WTC11 (cell line): Measurements from ENCODE around the gene EXTL1. TPM values are rescaled to one million over a fixed set of nuclear protein-coding genes. Genes with fewer than 3 reads are reported as not detected.

Source experiments
- ATF1 ChIP-seq: sonication (generic); formaldehyde crosslinking; IDR thresholded peaks from 2 replicates; pipeline ENCODE4 v1.8.1; 2023; ENCODE audit warnings: mild to moderate bottlenecking, moderate library complexity, missing genetic modification reagents
- CTCF ChIP-seq: fragments of 200-600 bp; IDR thresholded peaks from 2 replicates; pipeline ENCODE4 v1.8.0; 2022; ENCODE audit warnings: antibody characterized with exemption
- ETV6 ChIP-seq: sonication (generic); formaldehyde crosslinking; IDR thresholded peaks from 2 replicates; pipeline ENCODE4 v1.8.1; 2022; ENCODE audit warnings: mild to moderate bottlenecking, missing genetic modification reagents
- GABPB1 ChIP-seq: sonication (generic); formaldehyde crosslinking; IDR thresholded peaks from 2 replicates; pipeline ENCODE4 v1.8.1; 2023; ENCODE audit warnings: mild to moderate bottlenecking, missing genetic modification reagents
- GTF2I ChIP-seq: fragments of 250-450 bp; sonication (Bioruptor Pico); conservative IDR thresholded peaks from 2 replicates; pipeline ENCODE4 v1.4.0; 2021; ENCODE audit warnings: mild to moderate bottlenecking
- JUN ChIP-seq: sonication (generic); formaldehyde crosslinking; IDR thresholded peaks from 2 replicates; pipeline ENCODE4 v1.8.0; 2023; ENCODE audit warnings: mild to moderate bottlenecking, missing genetic modification reagents
- MAX ChIP-seq: sonication (generic); formaldehyde crosslinking; IDR thresholded peaks from 2 replicates; pipeline ENCODE4 v1.8.0; 2022; ENCODE audit warnings: mild to moderate bottlenecking, missing genetic modification reagents
- MYBL2 ChIP-seq: sonication (generic); formaldehyde crosslinking; IDR thresholded peaks from 2 replicates; pipeline ENCODE4 v1.8.1; 2023; ENCODE audit warnings: mild to moderate bottlenecking, moderate library complexity, missing genetic modification reagents
- NFYB ChIP-seq: sonication (generic); formaldehyde crosslinking; conservative IDR thresholded peaks from 2 replicates; pipeline ENCODE4 v1.8.0; 2022; ENCODE audit warnings: low read depth, missing genetic modification reagents
- NR1H2 ChIP-seq: sonication (generic); formaldehyde crosslinking; IDR thresholded peaks from 2 replicates; pipeline ENCODE4 v1.9.0; 2021; ENCODE audit warnings: mild to moderate bottlenecking, moderate library complexity, missing genetic modification reagents
- NR2C2 ChIP-seq: sonication (generic); formaldehyde crosslinking; IDR thresholded peaks from 2 replicates; pipeline ENCODE4 v1.8.0; 2022; ENCODE audit warnings: mild to moderate bottlenecking, missing genetic modification reagents
- PRRX2 ChIP-seq: fragments of 250-450 bp; sonication (Bioruptor Pico); IDR thresholded peaks from 2 replicates; pipeline ENCODE4 v1.8.0; 2021; ENCODE audit warnings: mild to moderate bottlenecking
- RELA ChIP-seq: sonication (generic); formaldehyde crosslinking; IDR thresholded peaks from 2 replicates; pipeline ENCODE4 v1.8.1; 2022; ENCODE audit warnings: missing genetic modification reagents, mild to moderate bottlenecking, borderline replicate concordance
- RORB ChIP-seq: fragments of 250-450 bp; sonication (Bioruptor Pico); IDR thresholded peaks from 2 replicates; pipeline ENCODE4 v1.9.0; 2021; ENCODE audit warnings: mild to moderate bottlenecking
- SMAD4 ChIP-seq: sonication (generic); formaldehyde crosslinking; IDR thresholded peaks from 2 replicates; pipeline ENCODE4 v1.8.0; 2022; ENCODE audit warnings: mild to moderate bottlenecking, missing genetic modification reagents
- SOX15 ChIP-seq: fragments of 250-450 bp; sonication (Bioruptor Pico); IDR thresholded peaks from 2 replicates; pipeline ENCODE4 v1.9.0; 2021; ENCODE audit warnings: mild to moderate bottlenecking
- SP1 ChIP-seq: sonication (generic); formaldehyde crosslinking; conservative IDR thresholded peaks from 2 replicates; pipeline ENCODE4 v1.8.1; 2022; ENCODE audit warnings: missing genetic modification reagents
- TCF7 ChIP-seq: sonication (generic); formaldehyde crosslinking; IDR thresholded peaks from 2 replicates; pipeline ENCODE4 v1.8.0; 2022; ENCODE audit warnings: mild to moderate bottlenecking, low read depth, missing genetic modification reagents, moderate library complexity
- ZBTB21 ChIP-seq: sonication (generic); formaldehyde crosslinking; IDR thresholded peaks from 2 replicates; pipeline ENCODE4 v1.8.1; 2023; ENCODE audit warnings: mild to moderate bottlenecking, missing genetic modification reagents, borderline replicate concordance
- ZBTB43 ChIP-seq: sonication (generic); formaldehyde crosslinking; IDR thresholded peaks from 2 replicates; pipeline ENCODE4 v1.8.1; 2023; ENCODE audit warnings: mild to moderate bottlenecking, missing genetic modification reagents
- ZNF232 ChIP-seq: sonication (generic); formaldehyde crosslinking; IDR thresholded peaks from 2 replicates; pipeline ENCODE4 v1.8.0; 2022; ENCODE audit warnings: mild to moderate bottlenecking, missing genetic modification reagents
- ZNF396 ChIP-seq: fragments of 250-450 bp; sonication (Bioruptor Pico); IDR thresholded peaks from 2 replicates; pipeline ENCODE4 v1.8.0; 2021; ENCODE audit warnings: mild to moderate bottlenecking, moderate library complexity, borderline replicate concordance
- ZSCAN18 ChIP-seq: fragments of 250-450 bp; sonication (Bioruptor Pico); IDR thresholded peaks from 2 replicates; pipeline ENCODE4 v2.1.2; 2022; ENCODE audit warnings: mild to moderate bottlenecking, moderate library complexity
- total RNA-seq: library from RNA; stranded (reverse); gene quantifications from 3 replicates; pipeline ENCODE4 v1.2.3, GENCODE V29; 2021
- TF ChIP-seq, protein P1 (sequence below): sonication (generic); formaldehyde crosslinking; IDR thresholded peaks from 2 replicates; pipeline ENCODE4 v1.8.1; 2023; ENCODE audit warnings: mild to moderate bottlenecking, missing genetic modification reagents
- TF ChIP-seq, protein P2 (sequence below): fragments of 250-450 bp; sonication (Bioruptor Pico); IDR thresholded peaks from 2 replicates; pipeline ENCODE4 v1.9.0; 2021; ENCODE audit warnings: moderate library complexity, mild to moderate bottlenecking, inconsistent platforms, borderline replicate concordance
- TF ChIP-seq, protein P3 (sequence below): sonication (generic); formaldehyde crosslinking; IDR thresholded peaks from 2 replicates; pipeline ENCODE4 v1.8.1; 2022; ENCODE audit warnings: low read depth, mild to moderate bottlenecking, moderate library complexity, missing genetic modification reagents, borderline replicate concordance
- TF ChIP-seq, protein P4 (sequence below): sonication (generic); formaldehyde crosslinking; IDR thresholded peaks from 2 replicates; pipeline ENCODE4 v1.8.1; 2023; ENCODE audit warnings: mild to moderate bottlenecking, missing genetic modification reagents, borderline replicate concordance

Gene EXTL1
- total RNA-seq, 1 experiment from 2014 or later: 2.1 TPM

DNA sequence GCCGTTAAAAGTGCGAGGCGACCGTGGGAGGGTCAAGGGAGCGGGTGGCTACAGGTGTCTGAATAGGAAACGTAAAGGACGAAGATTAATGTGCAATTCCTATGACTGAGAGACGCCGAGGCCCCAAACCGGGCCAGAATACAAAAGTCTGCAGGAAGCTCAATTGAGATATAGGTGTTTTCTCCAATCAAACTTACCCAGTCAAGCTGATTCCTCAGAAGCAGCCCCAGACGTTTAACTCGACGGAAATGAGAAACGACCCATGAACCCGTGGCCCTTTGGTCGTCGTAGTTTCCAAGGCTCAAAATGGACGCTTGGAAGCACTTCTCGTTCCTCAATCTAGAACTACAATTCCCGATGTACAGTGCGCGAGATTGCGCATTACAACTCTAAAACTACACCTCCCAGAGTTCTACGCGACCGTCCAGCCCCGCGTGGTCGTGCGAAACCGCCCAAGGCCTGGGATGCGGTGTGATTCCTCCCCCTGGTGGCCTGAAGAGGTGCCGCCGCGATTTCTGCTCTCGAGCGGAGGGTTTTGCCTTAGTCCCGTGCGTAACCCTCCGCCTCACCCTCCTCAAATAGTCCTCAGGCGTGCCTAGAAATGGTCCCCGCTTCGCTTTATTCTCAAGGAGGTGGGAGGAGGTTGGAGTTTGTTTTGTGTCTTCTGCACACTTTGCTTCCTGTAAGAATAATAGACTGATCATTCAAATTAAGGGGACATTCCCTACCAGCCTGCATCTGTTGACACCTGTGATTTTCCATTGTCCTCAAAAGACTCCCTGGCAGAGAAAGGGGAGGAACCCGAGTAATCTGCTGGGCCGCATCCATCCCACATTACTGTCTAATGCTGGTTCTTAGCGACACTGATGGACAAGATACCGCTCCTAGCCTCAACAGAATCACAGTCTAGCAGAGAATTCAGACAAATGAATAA, 23.5 kb upstream of the EXTL1 start, which contains the start of gene PAFAH2 (continued):
- TF ChIP-seq, protein P1, sequence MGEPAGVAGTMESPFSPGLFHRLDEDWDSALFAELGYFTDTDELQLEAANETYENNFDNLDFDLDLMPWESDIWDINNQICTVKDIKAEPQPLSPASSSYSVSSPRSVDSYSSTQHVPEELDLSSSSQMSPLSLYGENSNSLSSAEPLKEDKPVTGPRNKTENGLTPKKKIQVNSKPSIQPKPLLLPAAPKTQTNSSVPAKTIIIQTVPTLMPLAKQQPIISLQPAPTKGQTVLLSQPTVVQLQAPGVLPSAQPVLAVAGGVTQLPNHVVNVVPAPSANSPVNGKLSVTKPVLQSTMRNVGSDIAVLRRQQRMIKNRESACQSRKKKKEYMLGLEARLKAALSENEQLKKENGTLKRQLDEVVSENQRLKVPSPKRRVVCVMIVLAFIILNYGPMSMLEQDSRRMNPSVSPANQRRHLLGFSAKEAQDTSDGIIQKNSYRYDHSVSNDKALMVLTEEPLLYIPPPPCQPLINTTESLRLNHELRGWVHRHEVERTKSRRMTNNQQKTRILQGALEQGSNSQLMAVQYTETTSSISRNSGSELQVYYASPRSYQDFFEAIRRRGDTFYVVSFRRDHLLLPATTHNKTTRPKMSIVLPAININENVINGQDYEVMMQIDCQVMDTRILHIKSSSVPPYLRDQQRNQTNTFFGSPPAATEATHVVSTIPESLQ (CRISPR knock-in tag): no peak
- TF ChIP-seq NR1H2 (no peak), SP1 (CRISPR knock-in tag) (peak; percentile 91), PRRX2 (0 out of 2 replicates have a peak, but pooled peaks have one; percentile 45), RELA (CRISPR knock-in tag) (no peak), JUN (no peak), ZNF396 (CRISPR knock-in tag) (peak; percentile 7; the same call in 1 of the 2 replicates), NFYB (CRISPR knock-in tag) (no peak), ZNF232 (CRISPR knock-in tag) (0 out of 2 replicates have a peak, but pooled peaks have one; percentile 48), NR2C2 (CRISPR knock-in tag) (no peak), ETV6 (peak; percentile 94), SOX15 (CRISPR knock-in tag) (no peak), ZBTB21 (CRISPR knock-in tag) (no peak), MAX (CRISPR knock-in tag) (peak; percentile 93), ZBTB43 (CRISPR knock-in tag) (no peak), TCF7 (CRISPR knock-in tag) (no peak), RORB (CRISPR knock-in tag) (0 out of 2 replicates have a peak, but pooled peaks have one; percentile 69), MYBL2 (CRISPR knock-in tag) (0 out of 2 replicates have a peak, but pooled peaks have one; percentile 44), ATF1 (CRISPR knock-in tag) (no peak), SMAD4 (CRISPR knock-in tag) (no peak), GABPB1 (CRISPR knock-in tag) (peak; percentile 89), CTCF (peak; percentile 83), ZSCAN18 (CRISPR knock-in tag) (0 out of 2 replicates have a peak, but pooled peaks have one; percentile 7), GTF2I (CRISPR knock-in tag) (no peak)
- TF ChIP-seq, protein P2, sequence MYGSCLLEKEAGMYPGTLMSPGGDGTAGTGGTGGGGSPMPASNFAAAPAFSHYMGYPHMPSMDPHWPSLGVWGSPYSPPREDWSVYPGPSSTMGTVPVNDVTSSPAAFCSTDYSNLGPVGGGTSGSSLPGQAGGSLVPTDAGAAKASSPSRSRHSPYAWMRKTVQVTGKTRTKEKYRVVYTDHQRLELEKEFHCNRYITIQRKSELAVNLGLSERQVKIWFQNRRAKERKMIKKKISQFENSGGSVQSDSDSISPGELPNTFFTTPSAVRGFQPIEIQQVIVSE (CRISPR knock-in tag): no peak
- TF ChIP-seq, protein P3, sequence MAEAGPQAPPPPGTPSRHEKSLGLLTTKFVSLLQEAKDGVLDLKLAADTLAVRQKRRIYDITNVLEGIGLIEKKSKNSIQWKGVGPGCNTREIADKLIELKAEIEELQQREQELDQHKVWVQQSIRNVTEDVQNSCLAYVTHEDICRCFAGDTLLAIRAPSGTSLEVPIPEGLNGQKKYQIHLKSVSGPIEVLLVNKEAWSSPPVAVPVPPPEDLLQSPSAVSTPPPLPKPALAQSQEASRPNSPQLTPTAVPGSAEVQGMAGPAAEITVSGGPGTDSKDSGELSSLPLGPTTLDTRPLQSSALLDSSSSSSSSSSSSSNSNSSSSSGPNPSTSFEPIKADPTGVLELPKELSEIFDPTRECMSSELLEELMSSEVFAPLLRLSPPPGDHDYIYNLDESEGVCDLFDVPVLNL (CRISPR knock-in tag): no peak
- TF ChIP-seq, protein P4, sequence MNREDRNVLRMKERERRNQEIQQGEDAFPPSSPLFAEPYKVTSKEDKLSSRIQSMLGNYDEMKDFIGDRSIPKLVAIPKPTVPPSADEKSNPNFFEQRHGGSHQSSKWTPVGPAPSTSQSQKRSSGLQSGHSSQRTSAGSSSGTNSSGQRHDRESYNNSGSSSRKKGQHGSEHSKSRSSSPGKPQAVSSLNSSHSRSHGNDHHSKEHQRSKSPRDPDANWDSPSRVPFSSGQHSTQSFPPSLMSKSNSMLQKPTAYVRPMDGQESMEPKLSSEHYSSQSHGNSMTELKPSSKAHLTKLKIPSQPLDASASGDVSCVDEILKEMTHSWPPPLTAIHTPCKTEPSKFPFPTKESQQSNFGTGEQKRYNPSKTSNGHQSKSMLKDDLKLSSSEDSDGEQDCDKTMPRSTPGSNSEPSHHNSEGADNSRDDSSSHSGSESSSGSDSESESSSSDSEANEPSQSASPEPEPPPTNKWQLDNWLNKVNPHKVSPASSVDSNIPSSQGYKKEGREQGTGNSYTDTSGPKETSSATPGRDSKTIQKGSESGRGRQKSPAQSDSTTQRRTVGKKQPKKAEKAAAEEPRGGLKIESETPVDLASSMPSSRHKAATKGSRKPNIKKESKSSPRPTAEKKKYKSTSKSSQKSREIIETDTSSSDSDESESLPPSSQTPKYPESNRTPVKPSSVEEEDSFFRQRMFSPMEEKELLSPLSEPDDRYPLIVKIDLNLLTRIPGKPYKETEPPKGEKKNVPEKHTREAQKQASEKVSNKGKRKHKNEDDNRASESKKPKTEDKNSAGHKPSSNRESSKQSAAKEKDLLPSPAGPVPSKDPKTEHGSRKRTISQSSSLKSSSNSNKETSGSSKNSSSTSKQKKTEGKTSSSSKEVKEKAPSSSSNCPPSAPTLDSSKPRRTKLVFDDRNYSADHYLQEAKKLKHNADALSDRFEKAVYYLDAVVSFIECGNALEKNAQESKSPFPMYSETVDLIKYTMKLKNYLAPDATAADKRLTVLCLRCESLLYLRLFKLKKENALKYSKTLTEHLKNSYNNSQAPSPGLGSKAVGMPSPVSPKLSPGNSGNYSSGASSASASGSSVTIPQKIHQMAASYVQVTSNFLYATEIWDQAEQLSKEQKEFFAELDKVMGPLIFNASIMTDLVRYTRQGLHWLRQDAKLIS (CRISPR knock-in tag): no peak
